Measurements from ENCODE around the gene DAB1. TPM values are rescaled to one million over a fixed set of nuclear protein-coding genes. Genes with fewer than 3 reads are reported as not detected.

The DAB1 gene
- total RNA-seq, 1 donor from 2014 or later: 1.9 TPM

- TF ChIP-seq CTCF (IDR thresholded peaks at IDR 0.05; ENCODE audit: unreplicated experiment): no peak
- no peak for DNase-seq (ENCODE audit: low spot score in 2 of 2, unreplicated experiment in 2 of 2)
- Mint-ChIP-seq H3K36me3 (no peaks in the 10 kb centered on the region), H3K27me3 (ENCODE audit: low read depth) (peaks cover 14% of the 10 kb centered on the region), H3K4me3 (no peak overlapping the region), H3K4me1 (peaks cover 2% of the 10 kb centered on the region), H3K9me3 (peaks cover 3% of the 10 kb centered on the region), H3K27ac (no peak overlapping the region)
Observed at GRCh38 chr1:57329001-57329527, 94.8 kb downstream of the DAB1 start.

- peaks cover 3% of the 10 kb centered on the region for H3K9me3 Mint-ChIP-seq
- H3K4me1 Mint-ChIP-seq: peaks cover 2% of the 10 kb centered on the region
- no peak overlapping the region for H3K4me3 Mint-ChIP-seq
- H3K27ac Mint-ChIP-seq: no peak overlapping the region
- no peak for DNase-seq (ENCODE audit: low spot score in 2 of 2, unreplicated experiment in 2 of 2)
- no peak for TF ChIP-seq CTCF (IDR thresholded peaks at IDR 0.05; ENCODE audit: unreplicated experiment)
- H3K27me3 Mint-ChIP-seq (ENCODE audit: low read depth): peaks cover 16% of the 10 kb centered on the region
- no peaks in the 10 kb centered on the region for H3K36me3 Mint-ChIP-seq
Observed at GRCh38 chr1:57327946-57328345, 95.9 kb downstream of the DAB1 start.

- no peak for TF ChIP-seq CTCF (IDR thresholded peaks at IDR 0.05; ENCODE audit: unreplicated experiment)
- Mint-ChIP-seq H3K4me1 (peaks cover 2% of the 10 kb centered on the region), H3K9me3 (peaks cover 3% of the 10 kb centered on the region), H3K36me3 (no peaks in the 10 kb centered on the region), H3K4me3 (no peak overlapping the region), H3K27me3 (ENCODE audit: low read depth) (peaks cover 16% of the 10 kb centered on the region), H3K27ac (no peak overlapping the region)
- no peak for DNase-seq (ENCODE audit: low spot score in 2 of 2, unreplicated experiment in 2 of 2)
Observed at GRCh38 chr1:57327336-57327735, 96.5 kb downstream of the DAB1 start.

- Mint-ChIP-seq H3K36me3 (no peaks in the 10 kb centered on the region), H3K4me3 (no peak overlapping the region), H3K27me3 (ENCODE audit: low read depth) (peaks cover 18% of the 10 kb centered on the region), H3K9me3 (no peaks in the 10 kb centered on the region), H3K4me1 (peaks cover 2% of the 10 kb centered on the region), H3K27ac (no peak overlapping the region)
- no peak for DNase-seq (ENCODE audit: low spot score in 2 of 2, unreplicated experiment in 2 of 2)
- no peak for TF ChIP-seq CTCF (IDR thresholded peaks at IDR 0.05; ENCODE audit: unreplicated experiment)
Observed at GRCh38 chr1:57325536-57325935, 98.3 kb downstream of the DAB1 start.

- Mint-ChIP-seq H3K9me3 (no peaks in the 10 kb centered on the region), H3K27ac (no peak overlapping the region), H3K36me3 (no peaks in the 10 kb centered on the region), H3K27me3 (ENCODE audit: low read depth) (peaks cover 18% of the 10 kb centered on the region), H3K4me3 (no peak overlapping the region), H3K4me1 (peaks cover 3% of the 10 kb centered on the region)
- DNase-seq (ENCODE audit: low spot score in 2 of 2, unreplicated experiment in 2 of 2): no peak
- TF ChIP-seq CTCF (IDR thresholded peaks at IDR 0.05; ENCODE audit: unreplicated experiment): no peak
Observed at GRCh38 chr1:57325117-57325516, 98.7 kb downstream of the DAB1 start.

GRCh38 chr1:57324388-57324787 lies 99.5 kb downstream of the DAB1 start:
- H3K4me1 Mint-ChIP-seq: peaks cover 8% of the 10 kb centered on the region

More at GRCh38 chr1:57324388-57324787, 99.5 kb downstream of the DAB1 start:
- Mint-ChIP-seq H3K9me3 (no peaks in the 10 kb centered on the region), H3K27me3 (ENCODE audit: low read depth) (peaks cover 18% of the 10 kb centered on the region), H3K27ac (no peak overlapping the region), H3K4me3 (no peak overlapping the region), H3K36me3 (no peaks in the 10 kb centered on the region)
- no peak for TF ChIP-seq CTCF (IDR thresholded peaks at IDR 0.05; ENCODE audit: unreplicated experiment)
- DNase-seq (ENCODE audit: low spot score in 2 of 2, unreplicated experiment in 2 of 2): no peak
